B cell (primary cell): ENCODE measurements around the gene HSPB6. TPM values are rescaled to one million over a fixed set of nuclear protein-coding genes. Genes with fewer than 3 reads are reported as not detected.
A peak's percentile ranks its signal among the peaks of the same experiment; 100 is the strongest.

ENCODE experiments used
- ATAC-seq: fragments of 200-7000 bp; cut with Tn5 transposase; one replicate; pipeline ENCODE4 v1.10.0; 2021; ENCODE audit warnings: low read depth, mild to moderate bottlenecking, moderate number of reproducible peaks, moderate library complexity
- CTCF ChIA-PET: fragments of 350-600 bp; sonication (Branson Sonifier 250); formaldehyde crosslinking; loops from one replicate; lab custom pipeline; 2021; ENCODE audit warnings: antibody characterized with exemption, inconsistent platforms; lab: Charles Lee
- POLR2A ChIA-PET: fragments of 350-600 bp; sonication (Branson Sonifier 250); formaldehyde crosslinking; loops from one replicate; lab custom pipeline; 2021; ENCODE audit warnings: antibody characterized with exemption; lab: Charles Lee
- DNase-seq: peaks from one replicate; pipeline ENCODE4 v3.0.0; 2013
- H2AFZ ChIP-seq: 2 replicates; pipeline ENCODE4 v1.6.1; 2012; ENCODE audit warnings: mild to moderate bottlenecking, low read depth, low read length; ENCODE audit not compliant: insufficient read depth, poor library complexity, severe bottlenecking
- H3K27ac ChIP-seq, 2 donors: 1 replicate in 1 of 2; 2 replicates in 1 of 2; pipeline ENCODE4 v1.5.1; 2012 to 2013; ENCODE audit warnings: low read length in 2 of 2, mild to moderate bottlenecking in 2 of 2, moderate library complexity in 1 of 2
- H3K27me3 ChIP-seq, 4 experiments: fragments of 200-600 bp in 1 of 4; sonication (generic) in 1 of 4; replicated peaks in 1 of 4; 1 replicate in 2 of 4; 2 replicates in 2 of 4; pipeline versions ENCODE4 v1.6.1 to v1.7.0; 2013 to 2016; ENCODE audit warnings: low read length in 3 of 4, mild to moderate bottlenecking in 2 of 4, mixed read lengths in 1 of 4, moderate library complexity in 1 of 4; ENCODE audit not compliant: insufficient read depth in 4 of 4, control insufficient read depth in 3 of 4; ENCODE audit errors: control extremely low read depth in 1 of 4
- H3K36me3 ChIP-seq, 2 experiments: replicated peaks in 1 of 2; 1 replicate in 1 of 2; 2 replicates in 1 of 2; pipeline versions ENCODE4 v1.6.1 to v1.7.1; 2013; ENCODE audit warnings: low read length in 1 of 2; ENCODE audit not compliant: insufficient read depth in 2 of 2, control insufficient read depth in 1 of 2; ENCODE audit errors: control extremely low read depth in 1 of 2, extremely low read depth in 1 of 2
- H3K4me1 ChIP-seq, 2 donors: fragments of 200-600 bp in 1 of 2; sonication (generic) in 1 of 2; 1 replicate in 1 of 2; 2 replicates in 1 of 2; pipeline versions ENCODE4 v1.5.1 to v1.6.1; 2013 to 2017; ENCODE audit warnings: low read length in 2 of 2; ENCODE audit not compliant: control insufficient read depth in 2 of 2, insufficient read depth in 2 of 2
- H3K4me2 ChIP-seq: replicated peaks from 2 replicates; pipeline ENCODE3; 2012; ENCODE audit warnings: mild to moderate bottlenecking, low read depth, low read length; ENCODE audit not compliant: poor library complexity, severe bottlenecking
- H3K4me3 ChIP-seq, 5 experiments: fragments of 200-600 bp in 1 of 5; sonication (generic) in 1 of 5; 1 replicate in 3 of 5; 2 replicates in 2 of 5; pipeline versions ENCODE4 v1.5.1 to v1.7.0; 2011 to 2016; ENCODE audit warnings: low read length in 4 of 5, mild to moderate bottlenecking in 4 of 5, low read depth in 2 of 5, control low read depth in 1 of 5, moderate library complexity in 1 of 5; ENCODE audit not compliant: insufficient read depth in 1 of 5; ENCODE audit errors: control extremely low read depth in 1 of 5, extremely low read depth in 1 of 5
- H3K79me2 ChIP-seq: fragments of 200-600 bp; sonication (generic); one replicate; pipeline ENCODE4 v1.6.0; 2016; ENCODE audit warnings: low read length; ENCODE audit not compliant: control insufficient read depth, insufficient read depth
- H3K9ac ChIP-seq: fragments of 200-600 bp; sonication (generic); 2 replicates; pipeline ENCODE4 v1.6.1; 2017; ENCODE audit warnings: mild to moderate bottlenecking, low read length, moderate library complexity
- H3K9me3 ChIP-seq, 3 donors: one replicate each; pipeline versions ENCODE4 v1.6.1 to v1.7.1; 2013; ENCODE audit warnings: low read length in 2 of 3; ENCODE audit not compliant: control insufficient read depth in 2 of 3, insufficient read depth in 1 of 3; ENCODE audit errors: control extremely low read depth in 1 of 3
- H4K20me1 ChIP-seq: 2 replicates; pipeline ENCODE4 v1.6.0; 2012; ENCODE audit warnings: mild to moderate bottlenecking, low read length; ENCODE audit not compliant: insufficient read depth, control insufficient read depth, poor library complexity, severe bottlenecking
- H3K27ac Mint-ChIP-seq: one replicate; pipeline ENCODE4 v1.8.0; 2021; ENCODE audit warnings: mixed read lengths
- H3K27me3 Mint-ChIP-seq: one replicate; pipeline ENCODE4 v1.8.0; 2021; ENCODE audit warnings: mixed read lengths
- H3K4me1 Mint-ChIP-seq: one replicate; pipeline ENCODE4 v1.8.0; 2021; ENCODE audit warnings: mixed read lengths
- H3K4me3 Mint-ChIP-seq: one replicate; pipeline ENCODE4 v1.8.0; 2021; ENCODE audit warnings: mixed read lengths
- H3K9me3 Mint-ChIP-seq: one replicate; pipeline ENCODE4 v1.8.0; 2022; ENCODE audit warnings: mixed read lengths; ENCODE audit not compliant: insufficient read depth
- CTCF ChIP-seq: fragments of 200-600 bp; IDR thresholded peaks from one replicate; pipeline ENCODE4 v1.8.0; 2022; ENCODE audit warnings: antibody characterized with exemption, mild to moderate bottlenecking
- EZH2 ChIP-seq: IDR thresholded peaks from 2 replicates; pipeline ENCODE4 v1.6.1; 2012; ENCODE audit warnings: borderline replicate concordance, low read depth, mild to moderate bottlenecking, moderate library complexity, low read length; ENCODE audit not compliant: insufficient read depth, poor library complexity, severe bottlenecking
- WGBS: methylation state at CpG from one replicate; pipeline ENCODE4 v1.1.5; 2013; ENCODE audit warnings: missing lambda C conversion rate; ENCODE audit not compliant: insufficient coverage; 5-methylcytosine and 5-hydroxymethylcytosine counted together
- intact Hi-C: fragments of 100-400 bp; cut with micrococcal nuclease; formaldehyde crosslinking; loops from one replicate; pipeline ENCODE4 v1.10.0; 2022
- polyA plus RNA-seq: library from polyadenylated mRNA; depleted of rRNA; stranded (reverse); fragments of >200 nt; gene quantifications from 2 replicates; pipeline ENCODE4 v1.2.3, GENCODE V29; 2012
- total RNA-seq, 2 donors: library from RNA; stranded (reverse); fragments of 120-200 nt in 1 of 2; gene quantifications; 1 replicate in 1 of 2; 2 replicates in 1 of 2; pipeline versions ENCODE4 v1.2.3 to v1.2.4, GENCODE V29; 2013 to 2022

HSPB6 gene
- total and polyA plus RNA-seq, 2 donors (not counting 1 experiment from before 2014, with no cell fraction given), result not detected

GRCh38 chr19:35712567-35713505 lies 44.0 kb downstream of the HSPB6 start:
- H3K4me1 ChIP-seq, result peaks cover 33 to 74% of the 10 kb centered on the region in 2 donors
- H3K79me2 ChIP-seq, result peaks cover 22% of the 10 kb centered on the region
- POLR2A ChIA-PET, result interaction anchor here (0.6 to 4.6 kb wide), 3 partner anchors 10 to 495 kb away, joined by 3 to 53 read pairs (median 4); partner anchors contain the start of gene IGFLR1
- H3K9ac ChIP-seq, result peak overlapping the region; percentile 58
- no peak for TF ChIP-seq EZH2
- TF ChIP-seq CTCF, result no peak
- no peaks in the 10 kb centered on the region for H3K27me3 Mint-ChIP-seq
- H4K20me1 ChIP-seq, result no peaks in the 10 kb centered on the region
- H3K4me3 Mint-ChIP-seq, result peak overlapping the region; percentile 98
- CTCF ChIA-PET, result interaction anchor here (0.7 to 6.5 kb wide), 4 partner anchors 10 to 243 kb away, joined by 3 to 123 read pairs (median 24); no protein-coding TSS in a partner anchor
- H3K9me3 Mint-ChIP-seq, result no peaks in the 10 kb centered on the region
- H3K9me3 ChIP-seq, result no peaks in the 10 kb centered on the region
- peak overlapping the region; percentile 94 for H3K4me2 ChIP-seq
- H3K27ac Mint-ChIP-seq, result peak overlapping the region; percentile 99
- H3K36me3 ChIP-seq, result no peaks in the 10 kb centered on the region
- peak overlapping the region in 4 of 5 experiments; percentile 39 to 76 (median 51) for H3K4me3 ChIP-seq
- DNase-seq, result peak; percentile 70
- peaks cover 63% of the 10 kb centered on the region for H3K4me1 Mint-ChIP-seq
- WGBS, result 62% methylated on average over 6 of the region's 11 CpGs
- intact Hi-C loops, result loop anchor here (10.0 kb wide), 2 partner anchors 192 to 368 kb away; partner anchors contain the start of genes FFAR1, HCST, NFKBID and TYROBP
- H2AFZ ChIP-seq, result no peak overlapping the region
- no peak for ATAC-seq
- H3K27me3 ChIP-seq, result no peaks in the 10 kb centered on the region
- H3K27ac ChIP-seq, result peak overlapping the region; percentile 85
